NB4 (cell line): ENCODE results near the gene CIB4.

Experiments
- DNase-seq: peaks from one replicate; pipeline ENCODE4 v3.0.0; 2010; ENCODE audit warnings: low read depth
- H3K4me3 ChIP-seq: one replicate; pipeline ENCODE4 v1.5.1; 2011; ENCODE audit warnings: mild to moderate bottlenecking, low read depth, low read length, moderate library complexity
- MYC ChIP-seq: IDR thresholded peaks from 2 replicates; pipeline ENCODE4 v1.6.1; 2011; ENCODE audit warnings: low read depth, low read length
- POLR2A ChIP-seq: IDR thresholded peaks from 2 replicates; pipeline ENCODE4 v1.6.1; 2011; ENCODE audit warnings: mild to moderate bottlenecking; ENCODE audit not compliant: insufficient read length; ENCODE audit errors: extremely low read depth
- TF ChIP-seq, protein P1 (sequence below): IDR thresholded peaks from 2 replicates; pipeline ENCODE4 v1.6.1; 2011; ENCODE audit warnings: low read depth, low read length
- TF ChIP-seq, protein P2 (sequence below): IDR thresholded peaks from one replicate; pipeline ENCODE4 v1.5.1; 2012; ENCODE audit warnings: low read depth, low read length

Gene CIB4

DNA sequence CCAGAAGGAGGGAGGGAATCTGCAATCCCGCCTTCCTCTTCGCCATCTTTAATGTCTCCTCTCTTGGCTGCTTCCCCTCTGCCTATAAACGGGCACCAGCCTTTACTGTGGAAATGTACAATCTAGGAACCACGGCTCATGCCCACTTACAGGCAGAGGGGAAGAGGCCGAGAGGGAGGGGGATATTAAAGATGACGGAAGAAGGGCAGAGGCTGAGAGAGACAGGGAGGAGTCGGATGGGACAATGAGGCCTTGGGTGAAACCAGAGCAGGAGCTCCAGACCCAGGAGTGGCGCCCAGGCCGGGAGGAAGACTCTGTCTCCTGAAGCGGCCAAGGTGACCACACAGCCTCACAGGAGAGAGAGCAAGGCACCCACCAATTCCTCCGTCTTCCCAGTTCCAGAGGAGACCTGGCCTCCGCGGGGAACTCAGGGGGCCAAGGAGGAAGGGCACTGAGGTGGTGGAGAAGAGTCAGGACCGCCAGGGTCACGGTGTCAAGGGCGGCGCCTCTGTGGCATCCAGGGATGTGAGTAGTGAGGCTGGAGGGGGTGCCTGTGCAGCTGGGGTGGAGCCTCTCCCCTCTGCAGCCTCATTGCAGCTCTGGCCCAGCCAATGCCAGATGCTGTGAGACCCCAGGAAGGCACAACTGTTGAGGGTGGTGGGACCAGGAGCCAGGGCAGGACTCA, 67.8 kb downstream of the CIB4 start:
- DNase-seq, result no peak
- TF ChIP-seq, protein P1, sequence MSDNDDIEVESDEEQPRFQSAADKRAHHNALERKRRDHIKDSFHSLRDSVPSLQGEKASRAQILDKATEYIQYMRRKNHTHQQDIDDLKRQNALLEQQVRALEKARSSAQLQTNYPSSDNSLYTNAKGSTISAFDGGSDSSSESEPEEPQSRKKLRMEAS, result no peak
- TF ChIP-seq MYC, result no peak
- TF ChIP-seq, protein P2, sequence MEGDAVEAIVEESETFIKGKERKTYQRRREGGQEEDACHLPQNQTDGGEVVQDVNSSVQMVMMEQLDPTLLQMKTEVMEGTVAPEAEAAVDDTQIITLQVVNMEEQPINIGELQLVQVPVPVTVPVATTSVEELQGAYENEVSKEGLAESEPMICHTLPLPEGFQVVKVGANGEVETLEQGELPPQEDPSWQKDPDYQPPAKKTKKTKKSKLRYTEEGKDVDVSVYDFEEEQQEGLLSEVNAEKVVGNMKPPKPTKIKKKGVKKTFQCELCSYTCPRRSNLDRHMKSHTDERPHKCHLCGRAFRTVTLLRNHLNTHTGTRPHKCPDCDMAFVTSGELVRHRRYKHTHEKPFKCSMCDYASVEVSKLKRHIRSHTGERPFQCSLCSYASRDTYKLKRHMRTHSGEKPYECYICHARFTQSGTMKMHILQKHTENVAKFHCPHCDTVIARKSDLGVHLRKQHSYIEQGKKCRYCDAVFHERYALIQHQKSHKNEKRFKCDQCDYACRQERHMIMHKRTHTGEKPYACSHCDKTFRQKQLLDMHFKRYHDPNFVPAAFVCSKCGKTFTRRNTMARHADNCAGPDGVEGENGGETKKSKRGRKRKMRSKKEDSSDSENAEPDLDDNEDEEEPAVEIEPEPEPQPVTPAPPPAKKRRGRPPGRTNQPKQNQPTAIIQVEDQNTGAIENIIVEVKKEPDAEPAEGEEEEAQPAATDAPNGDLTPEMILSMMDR, result no peak
- TF ChIP-seq POLR2A, result no peak
- no peak overlapping the region for H3K4me3 ChIP-seq

DNA sequence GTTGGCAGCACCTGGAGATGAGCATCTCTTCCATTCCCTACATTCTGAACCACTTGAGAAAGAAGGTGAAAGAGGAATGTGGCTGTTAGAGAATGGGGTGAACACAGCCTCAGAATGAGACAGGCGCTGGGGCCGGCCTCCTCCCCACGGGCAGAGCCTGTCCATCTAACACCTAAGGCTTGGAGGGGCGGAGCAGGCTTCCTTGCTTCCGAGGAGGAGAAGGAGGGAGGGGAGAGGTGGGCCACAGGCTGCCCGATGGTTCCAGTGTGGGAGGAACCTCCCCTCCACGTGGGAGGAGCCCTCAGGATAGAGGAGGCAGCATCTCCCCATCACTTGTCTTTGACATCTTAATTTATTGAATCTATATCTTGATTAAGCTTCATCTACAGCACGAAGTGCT, 68.6 kb downstream of the CIB4 start:
- no peak for DNase-seq
- TF ChIP-seq POLR2A, result no peak
- TF ChIP-seq, protein P2, result no peak
- no peak for TF ChIP-seq MYC
- TF ChIP-seq, protein P1, result no peak
- no peak overlapping the region for H3K4me3 ChIP-seq

DNA sequence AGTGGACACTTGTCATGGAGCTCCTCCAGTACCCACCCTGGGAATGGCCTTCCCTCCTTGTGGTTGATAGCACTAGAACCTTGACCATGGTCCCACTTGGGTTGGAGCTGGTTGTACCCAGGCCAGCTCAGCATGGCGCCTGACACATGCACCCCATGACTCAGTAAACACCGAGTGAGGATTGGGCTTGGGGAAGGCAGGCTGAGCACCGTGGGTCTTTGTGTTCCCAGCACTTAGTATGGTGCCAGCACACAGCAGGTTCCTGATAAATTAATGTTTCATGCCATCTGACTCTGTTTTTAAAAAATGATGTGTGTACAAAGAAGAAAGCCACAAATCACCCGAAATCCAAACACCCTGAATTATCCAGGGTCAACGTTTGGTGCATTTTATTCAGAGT, 69.8 kb downstream of the CIB4 start:
- TF ChIP-seq, protein P2, result no peak
- TF ChIP-seq, protein P1, result no peak
- TF ChIP-seq MYC, result no peak
- TF ChIP-seq POLR2A, result no peak
- DNase-seq, result no peak
- no peak overlapping the region for H3K4me3 ChIP-seq

DNA sequence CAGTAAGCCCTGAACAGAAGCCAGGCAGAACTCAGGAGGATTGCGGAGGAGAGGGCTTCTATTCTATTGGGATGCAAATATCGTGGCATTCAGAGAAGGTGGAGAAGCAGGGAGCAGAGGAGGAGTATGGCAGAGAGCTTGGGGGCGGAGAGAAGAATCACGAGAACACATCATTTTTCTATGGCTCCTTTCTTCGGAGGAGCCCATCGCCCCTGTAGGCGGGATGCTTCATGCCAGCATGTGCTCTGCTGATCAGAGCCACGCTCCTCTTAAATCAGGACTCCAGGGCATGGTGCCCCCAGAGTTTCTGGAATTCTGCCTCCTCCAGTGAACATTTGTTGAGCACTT, 71.1 kb downstream of the CIB4 start:
- TF ChIP-seq, protein P1, result no peak
- TF ChIP-seq MYC (no peak), POLR2A (no peak)
- TF ChIP-seq, protein P2, result no peak
- no peak for DNase-seq
- H3K4me3 ChIP-seq, result no peak overlapping the region

DNA sequence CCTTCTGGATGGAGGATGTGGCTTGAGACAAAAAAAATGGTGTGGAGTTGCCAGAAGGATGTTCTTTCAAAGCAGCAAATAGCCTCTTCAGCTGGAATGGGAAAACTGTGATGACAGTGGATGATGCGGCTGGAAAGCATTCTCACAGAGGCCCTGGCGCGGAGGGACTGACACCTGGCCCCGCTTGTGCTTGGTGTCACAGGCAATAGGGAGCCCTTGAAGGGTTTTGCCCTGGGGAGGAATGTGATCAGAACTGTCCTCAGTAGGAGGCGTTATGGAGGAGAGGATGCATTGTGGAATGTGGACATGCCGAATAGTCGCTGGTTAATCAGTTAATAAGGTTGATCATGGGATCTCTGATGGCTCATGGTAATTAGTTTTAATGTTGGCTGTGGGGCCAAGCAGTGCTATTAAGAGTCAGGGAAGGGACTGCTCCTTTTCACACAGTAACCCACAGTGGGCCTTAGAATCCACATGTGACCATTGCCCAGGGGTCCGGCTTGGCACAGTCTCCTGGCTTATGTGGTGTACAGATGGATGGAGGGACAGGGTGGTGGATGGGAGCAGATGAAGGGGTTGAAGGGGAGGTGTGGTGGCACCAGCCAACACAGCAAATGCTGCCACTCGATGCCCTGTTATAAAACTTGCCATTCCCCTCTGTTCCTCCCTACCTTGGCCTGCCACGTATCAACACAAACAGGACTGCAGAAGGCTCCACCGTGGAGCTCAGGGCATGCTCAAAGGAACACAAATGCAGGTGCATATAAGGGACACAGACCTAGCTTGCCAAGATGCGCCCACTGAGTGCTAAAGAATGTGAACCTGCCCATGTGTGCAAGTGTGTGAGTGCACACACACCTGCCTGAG, 71.7 kb downstream of the CIB4 start:
- TF ChIP-seq, protein P1, result no peak
- TF ChIP-seq MYC (no peak), POLR2A (no peak)
- TF ChIP-seq, protein P2, result no peak
- DNase-seq, result no peak
- no peak overlapping the region for H3K4me3 ChIP-seq
